Measurements from ENCODE around the gene TPMT.

The TPMT gene

GRCh38 chr6:18154507-18155149 lies at the start of gene TPMT:
Gene TPMT, minus strand, starts transcription at chr6:18155077. Its CDS starts 5,950 bp downstream, at chr6:18149127.
- H3K9me3 ChIP-seq (ENCODE audit: control insufficient read depth, insufficient read depth, low read length): no peaks in the 10 kb centered on the region
- H3K4me1 ChIP-seq (ENCODE audit: control insufficient read depth, insufficient read depth, low read length): peaks cover 14% of the 10 kb centered on the region
- H3K36me3 ChIP-seq (ENCODE audit: control insufficient read depth, insufficient read depth, low read length): no peaks in the 10 kb centered on the region
- H3K4me3 ChIP-seq (ENCODE audit: low read depth, low read length): peak within 1 kb of the TSS; percentile 84
- peak within 1 kb of the TSS; percentile 81 for H3K9ac ChIP-seq (ENCODE audit: low read depth, low read length)
- no peaks in the 10 kb centered on the region for H3K27me3 ChIP-seq (ENCODE audit: control insufficient read depth, insufficient read depth, low read length)

DNA sequence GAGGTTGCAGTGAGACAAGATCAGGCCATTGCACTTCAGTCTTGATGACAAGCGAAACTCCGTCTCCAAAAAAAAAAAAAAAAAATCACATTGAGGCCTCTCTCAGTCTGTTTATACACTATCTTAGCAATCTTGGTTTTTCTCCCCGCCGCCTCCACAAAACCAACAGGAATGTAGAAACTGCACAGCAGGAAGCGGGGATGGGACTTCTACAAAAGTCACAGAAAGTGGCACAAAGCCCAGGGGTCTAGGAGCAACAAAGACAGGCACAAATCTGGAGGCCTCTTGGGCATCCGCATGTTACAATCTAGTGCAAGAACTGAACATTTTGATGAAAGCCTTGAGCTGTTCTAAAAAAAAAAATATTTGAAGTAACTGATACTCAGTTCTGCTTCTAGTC lies 48.9 kb upstream of the TPMT start:
- no peaks in the 10 kb centered on the region for H3K36me3 ChIP-seq (ENCODE audit: control insufficient read depth, insufficient read depth, low read length)
- H3K27me3 ChIP-seq (ENCODE audit: control insufficient read depth, insufficient read depth, low read length): no peaks in the 10 kb centered on the region
- H3K4me3 ChIP-seq (ENCODE audit: low read depth, low read length): no peak overlapping the region
- no peak overlapping the region for H3K9ac ChIP-seq (ENCODE audit: low read depth, low read length)
- H3K9me3 ChIP-seq (ENCODE audit: control insufficient read depth, insufficient read depth, low read length): no peaks in the 10 kb centered on the region
- H3K4me1 ChIP-seq (ENCODE audit: control insufficient read depth, insufficient read depth, low read length): no peaks in the 10 kb centered on the region

DNA sequence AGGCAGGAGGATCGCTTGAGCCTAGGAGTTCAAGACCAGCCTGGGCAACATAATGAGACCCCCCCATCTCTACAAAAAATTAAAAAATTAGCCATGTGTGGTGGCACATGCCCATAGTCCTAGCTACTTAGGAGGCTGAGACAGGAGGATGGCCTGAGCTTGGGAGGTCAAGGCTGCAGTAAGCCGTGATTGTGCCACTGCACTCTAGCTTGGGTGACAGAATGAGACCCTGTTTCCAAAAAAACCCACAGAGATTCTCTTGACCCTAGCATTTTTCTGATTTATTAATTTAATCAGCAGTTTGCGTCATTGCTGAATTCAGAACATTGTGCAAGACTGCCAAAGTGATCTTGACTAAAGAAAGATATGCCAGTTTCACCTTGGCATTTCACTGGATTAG lies 37.1 kb upstream of the TPMT start:
- H3K9ac ChIP-seq (ENCODE audit: low read depth, low read length): no peak overlapping the region
- H3K27me3 ChIP-seq (ENCODE audit: control insufficient read depth, insufficient read depth, low read length): no peaks in the 10 kb centered on the region
- no peaks in the 10 kb centered on the region for H3K9me3 ChIP-seq (ENCODE audit: control insufficient read depth, insufficient read depth, low read length)
- H3K36me3 ChIP-seq (ENCODE audit: control insufficient read depth, insufficient read depth, low read length): no peaks in the 10 kb centered on the region
- peaks cover under 1% of the 10 kb centered on the region for H3K4me1 ChIP-seq (ENCODE audit: control insufficient read depth, insufficient read depth, low read length)
- no peak overlapping the region for H3K4me3 ChIP-seq (ENCODE audit: low read depth, low read length)

DNA sequence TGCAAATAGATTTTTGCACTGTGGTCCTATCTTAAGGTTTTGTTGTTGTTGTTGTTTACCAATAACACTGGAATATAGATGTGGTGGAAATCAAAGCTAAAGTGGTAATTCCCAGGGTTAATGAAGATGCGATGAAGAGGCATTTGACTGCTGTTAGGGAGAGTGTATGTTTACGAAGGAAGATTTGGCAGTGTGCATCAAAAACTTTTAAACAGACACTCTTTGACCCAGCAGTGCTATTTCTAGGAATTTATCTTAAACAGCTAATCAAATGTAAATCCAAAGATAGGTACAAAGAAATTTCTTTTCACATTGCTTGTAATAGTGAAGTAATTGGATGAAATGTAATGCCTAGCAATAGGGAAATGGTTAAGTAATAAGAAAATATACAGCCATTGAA lies 34.3 kb upstream of the TPMT start:
- Histone ChIP-seq H3K27me3 (ENCODE audit: control insufficient read depth, insufficient read depth, low read length) (no peaks in the 10 kb centered on the region), H3K36me3 (ENCODE audit: control insufficient read depth, insufficient read depth, low read length) (no peaks in the 10 kb centered on the region), H3K9me3 (ENCODE audit: control insufficient read depth, insufficient read depth, low read length) (no peaks in the 10 kb centered on the region), H3K9ac (ENCODE audit: low read depth, low read length) (no peak overlapping the region), H3K4me1 (ENCODE audit: control insufficient read depth, insufficient read depth, low read length) (peaks cover 18% of the 10 kb centered on the region), H3K4me3 (ENCODE audit: low read depth, low read length) (no peak overlapping the region)

- Histone ChIP-seq H3K9ac (ENCODE audit: low read depth, low read length) (no peak overlapping the region), H3K4me1 (ENCODE audit: control insufficient read depth, insufficient read depth, low read length) (peaks cover 18% of the 10 kb centered on the region), H3K4me3 (ENCODE audit: low read depth, low read length) (no peak overlapping the region), H3K27me3 (ENCODE audit: control insufficient read depth, insufficient read depth, low read length) (no peaks in the 10 kb centered on the region), H3K9me3 (ENCODE audit: control insufficient read depth, insufficient read depth, low read length) (no peaks in the 10 kb centered on the region), H3K36me3 (ENCODE audit: control insufficient read depth, insufficient read depth, low read length) (no peaks in the 10 kb centered on the region)
Observed at GRCh38 chr6:18187701-18188100, 32.8 kb upstream of the TPMT start.

GRCh38 chr6:18186540-18187250 lies 31.8 kb upstream of the TPMT start:
- H3K4me1 ChIP-seq (ENCODE audit: control insufficient read depth, insufficient read depth, low read length): peaks cover 18% of the 10 kb centered on the region
- H3K36me3 ChIP-seq (ENCODE audit: control insufficient read depth, insufficient read depth, low read length): no peaks in the 10 kb centered on the region
- no peak overlapping the region for H3K4me3 ChIP-seq (ENCODE audit: low read depth, low read length)
- no peak overlapping the region for H3K9ac ChIP-seq (ENCODE audit: low read depth, low read length)
- no peaks in the 10 kb centered on the region for H3K27me3 ChIP-seq (ENCODE audit: control insufficient read depth, insufficient read depth, low read length)
- H3K9me3 ChIP-seq (ENCODE audit: control insufficient read depth, insufficient read depth, low read length): no peaks in the 10 kb centered on the region

- Histone ChIP-seq H3K4me3 (ENCODE audit: low read depth, low read length) (no peak overlapping the region), H3K9me3 (ENCODE audit: control insufficient read depth, insufficient read depth, low read length) (no peaks in the 10 kb centered on the region), H3K27me3 (ENCODE audit: control insufficient read depth, insufficient read depth, low read length) (no peaks in the 10 kb centered on the region), H3K36me3 (ENCODE audit: control insufficient read depth, insufficient read depth, low read length) (no peaks in the 10 kb centered on the region), H3K4me1 (ENCODE audit: control insufficient read depth, insufficient read depth, low read length) (peaks cover 18% of the 10 kb centered on the region), H3K9ac (ENCODE audit: low read depth, low read length) (no peak overlapping the region)
Observed at GRCh38 chr6:18186033-18186432, 31.2 kb upstream of the TPMT start.

- Histone ChIP-seq H3K9ac (ENCODE audit: low read depth, low read length) (no peak overlapping the region), H3K4me1 (ENCODE audit: control insufficient read depth, insufficient read depth, low read length) (peaks cover 18% of the 10 kb centered on the region), H3K27me3 (ENCODE audit: control insufficient read depth, insufficient read depth, low read length) (no peaks in the 10 kb centered on the region), H3K4me3 (ENCODE audit: low read depth, low read length) (no peak overlapping the region), H3K9me3 (ENCODE audit: control insufficient read depth, insufficient read depth, low read length) (no peaks in the 10 kb centered on the region), H3K36me3 (ENCODE audit: control insufficient read depth, insufficient read depth, low read length) (no peaks in the 10 kb centered on the region)
Observed at GRCh38 chr6:18185624-18186023, 30.7 kb upstream of the TPMT start.

DNA sequence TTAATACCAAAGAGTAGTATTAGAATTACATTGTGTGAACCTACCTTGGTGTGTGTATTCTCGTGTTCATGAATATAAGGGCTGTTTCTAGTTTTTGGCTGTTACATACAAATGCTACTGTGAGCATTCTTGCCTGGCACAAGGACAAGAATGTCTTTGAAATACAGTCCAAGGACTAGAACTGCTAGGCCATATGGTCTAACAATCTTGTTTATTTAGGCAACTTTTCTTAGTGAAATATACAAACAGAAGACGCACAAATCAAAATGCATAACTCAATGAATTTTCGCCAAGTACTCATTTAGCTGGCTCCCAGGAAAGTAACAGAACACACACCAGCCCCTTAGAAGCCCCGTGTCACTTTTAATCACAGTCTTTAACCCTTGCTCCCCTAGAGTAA lies 28.9 kb upstream of the TPMT start:
- no peaks in the 10 kb centered on the region for H3K36me3 ChIP-seq (ENCODE audit: control insufficient read depth, insufficient read depth, low read length)
- H3K4me1 ChIP-seq (ENCODE audit: control insufficient read depth, insufficient read depth, low read length): peaks cover 18% of the 10 kb centered on the region
- H3K9ac ChIP-seq (ENCODE audit: low read depth, low read length): no peak overlapping the region

GRCh38 chr6:18182568-18182967 lies 27.7 kb upstream of the TPMT start:
- no peaks in the 10 kb centered on the region for H3K9me3 ChIP-seq (ENCODE audit: control insufficient read depth, insufficient read depth, low read length)
- H3K4me3 ChIP-seq (ENCODE audit: low read depth, low read length): no peak overlapping the region
- no peaks in the 10 kb centered on the region for H3K36me3 ChIP-seq (ENCODE audit: control insufficient read depth, insufficient read depth, low read length)
- H3K27me3 ChIP-seq (ENCODE audit: control insufficient read depth, insufficient read depth, low read length): no peaks in the 10 kb centered on the region
- H3K4me1 ChIP-seq (ENCODE audit: control insufficient read depth, insufficient read depth, low read length): peaks cover 18% of the 10 kb centered on the region
- no peak overlapping the region for H3K9ac ChIP-seq (ENCODE audit: low read depth, low read length)

More for the DNA sequence above, 28.9 kb upstream of the TPMT start:
- Histone ChIP-seq H3K27me3 (ENCODE audit: control insufficient read depth, insufficient read depth, low read length) (no peaks in the 10 kb centered on the region), H3K9me3 (ENCODE audit: control insufficient read depth, insufficient read depth, low read length) (no peaks in the 10 kb centered on the region), H3K4me3 (ENCODE audit: low read depth, low read length) (no peak overlapping the region)

GRCh38 chr6:18179770-18180356 lies 25.0 kb upstream of the TPMT start:
- no peaks in the 10 kb centered on the region for H3K4me1 ChIP-seq (ENCODE audit: control insufficient read depth, insufficient read depth, low read length)
- no peaks in the 10 kb centered on the region for H3K27me3 ChIP-seq (ENCODE audit: control insufficient read depth, insufficient read depth, low read length)
- H3K9me3 ChIP-seq (ENCODE audit: control insufficient read depth, insufficient read depth, low read length): no peaks in the 10 kb centered on the region
- no peak overlapping the region for H3K4me3 ChIP-seq (ENCODE audit: low read depth, low read length)
- H3K9ac ChIP-seq (ENCODE audit: low read depth, low read length): no peak overlapping the region
- H3K36me3 ChIP-seq (ENCODE audit: control insufficient read depth, insufficient read depth, low read length): no peaks in the 10 kb centered on the region

Data from iPS-15b (cell line).